Measurements from ENCODE around the gene GPR151. TPM values are rescaled to one million over a fixed set of nuclear protein-coding genes. Genes with fewer than 3 reads are reported as not detected.

Gene GPR151
- total and polyA plus RNA-seq, 2 experiments from 2014 or later = not detected

DNA sequence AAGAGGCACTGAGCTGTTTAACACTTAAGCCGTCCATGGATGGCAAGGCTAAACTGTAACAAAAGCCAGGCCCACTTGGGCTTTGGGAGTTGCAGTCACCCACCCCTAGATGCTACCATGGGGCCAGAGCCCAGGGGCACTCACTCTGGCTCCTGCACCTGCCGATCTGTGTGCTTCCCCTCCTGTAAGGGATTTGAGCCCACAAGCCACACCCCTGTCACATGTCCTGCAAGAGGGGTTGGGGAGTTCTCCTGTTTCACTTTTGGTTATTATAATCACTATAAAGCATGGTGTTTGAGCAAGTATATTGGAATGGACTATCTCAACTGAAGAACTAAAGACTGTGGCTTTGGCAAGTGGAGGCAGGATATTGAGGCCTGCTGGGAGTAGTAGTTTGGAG, 14.0 kb upstream of the GPR151 start:
- H3K9me3 ChIP-seq (ENCODE audit: low read depth) = no peaks in the 10 kb centered on the region

DNA sequence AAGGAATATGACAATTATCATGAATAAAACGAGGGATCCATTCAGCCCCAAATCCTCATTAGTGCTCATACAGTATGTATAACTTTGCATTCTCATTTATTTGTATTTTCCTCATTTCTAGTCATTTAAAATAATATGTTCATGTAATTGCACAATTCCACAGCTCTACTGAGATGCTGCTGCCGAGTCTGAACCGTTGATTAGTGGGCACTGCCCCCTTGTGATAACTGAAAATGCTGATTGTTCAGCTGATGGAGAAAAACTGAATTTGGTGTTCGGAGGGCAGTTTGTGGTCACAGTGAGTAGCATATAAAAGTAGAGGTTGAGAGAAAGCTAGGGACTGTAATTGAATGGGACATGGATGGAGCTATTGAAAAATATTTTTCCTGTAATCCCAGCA, 12.2 kb upstream of the GPR151 start:
- no peak for TF ChIP-seq EZH2 (IDR thresholded peaks at IDR 0.05; ENCODE audit: insufficient read depth, poor library complexity, severe bottlenecking)
- TF ChIP-seq EZH2phosphoT487 (IDR thresholded peaks at IDR 0.05; ENCODE audit: insufficient read depth, low read depth) = no peak

More for the DNA sequence above, 14.0 kb upstream of the GPR151 start:
- no peak for DNase-seq
- Histone ChIP-seq H3K4me2 (ENCODE audit: unreplicated experiment) (no peak overlapping the region), H3K9ac (no peak overlapping the region), H3K27me3 (replicated peaks; ENCODE audit: insufficient read depth) (peaks cover 13% of the 10 kb centered on the region), H3K79me2 (ENCODE audit: insufficient read depth) (no peaks in the 10 kb centered on the region), H4K20me1 (ENCODE audit: insufficient read depth) (no peaks in the 10 kb centered on the region), H3K4me1 (ENCODE audit: insufficient read depth) (no peaks in the 10 kb centered on the region), H2AFZ (no peak overlapping the region), H3K9me2 (ENCODE audit: insufficient read depth) (no peaks in the 10 kb centered on the region), H3F3A (ENCODE audit: insufficient read depth) (no peaks in the 10 kb centered on the region), H3K27ac (no peak overlapping the region), H3K36me3 (ENCODE audit: low read depth) (no peaks in the 10 kb centered on the region), H3K4me3 (no peak overlapping the region)
- in situ Hi-C loops (cut with MboI) = loop anchor here (25.0 kb wide), 1 partner anchor 1032 kb away; no protein-coding TSS in a partner anchor
- TF ChIP-seq EZH2 (IDR thresholded peaks at IDR 0.05; ENCODE audit: insufficient read depth, poor library complexity, severe bottlenecking) (no peak), EZH2phosphoT487 (IDR thresholded peaks at IDR 0.05; ENCODE audit: insufficient read depth, low read depth) (no peak)
- WGBS, 2 experiments (ENCODE audit: low coverage in 1 of 2, low lambda C conversion rate in 2 of 2, missing lambda C conversion rate in 2 of 2) = 42 to 50% methylated on average over 2 of the region's 2 CpGs

DNA sequence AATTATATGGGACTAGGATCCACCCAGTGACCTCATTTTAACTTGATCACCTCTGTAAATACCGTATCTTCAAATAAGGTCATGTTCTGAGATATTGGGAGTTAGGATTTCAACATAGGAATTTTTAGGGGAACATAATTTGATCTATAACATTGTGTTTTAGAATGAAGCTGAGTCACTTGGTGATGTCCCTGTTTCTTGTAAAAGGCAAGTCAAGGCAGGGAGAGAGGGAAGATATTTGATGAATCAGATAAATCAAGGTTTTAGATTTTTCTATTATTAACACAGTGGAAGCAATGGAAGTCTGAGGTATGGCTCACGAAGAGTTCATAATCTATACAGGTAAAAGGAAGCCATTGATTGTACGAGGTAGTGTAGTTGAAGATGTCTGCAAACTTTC, 11.8 kb upstream of the GPR151 start:
- Histone ChIP-seq H3K79me2 (ENCODE audit: insufficient read depth) (no peaks in the 10 kb centered on the region), H3K4me3 (no peak overlapping the region), H3K36me3 (ENCODE audit: low read depth) (no peaks in the 10 kb centered on the region), H3K27me3 (replicated peaks; ENCODE audit: insufficient read depth) (peaks cover 15% of the 10 kb centered on the region), H3K4me2 (ENCODE audit: unreplicated experiment) (no peak overlapping the region), H3F3A (ENCODE audit: insufficient read depth) (no peaks in the 10 kb centered on the region), H3K9me3 (ENCODE audit: low read depth) (no peaks in the 10 kb centered on the region), H3K27ac (no peak overlapping the region), H2AFZ (no peak overlapping the region), H3K9me2 (ENCODE audit: insufficient read depth) (no peaks in the 10 kb centered on the region), H3K4me1 (ENCODE audit: insufficient read depth) (no peaks in the 10 kb centered on the region), H3K9ac (no peak overlapping the region), H4K20me1 (ENCODE audit: insufficient read depth) (no peaks in the 10 kb centered on the region)
- WGBS, 2 experiments (ENCODE audit: low coverage in 1 of 2, low lambda C conversion rate in 2 of 2, missing lambda C conversion rate in 2 of 2) = 41 to 42% methylated on average over 3 of the region's 3 CpGs
- in situ Hi-C loops (cut with MboI) = loop anchor here (25.0 kb wide), 1 partner anchor 1035 kb away; no protein-coding TSS in a partner anchor
- no peak for DNase-seq
- TF ChIP-seq EZH2 (IDR thresholded peaks at IDR 0.05; ENCODE audit: insufficient read depth, poor library complexity, severe bottlenecking) = no peak
- no peak for TF ChIP-seq EZH2phosphoT487 (IDR thresholded peaks at IDR 0.05; ENCODE audit: insufficient read depth, low read depth)

More for the DNA sequence above, 12.2 kb upstream of the GPR151 start:
- Histone ChIP-seq H3K79me2 (ENCODE audit: insufficient read depth) (no peaks in the 10 kb centered on the region), H4K20me1 (ENCODE audit: insufficient read depth) (no peaks in the 10 kb centered on the region), H3K9me3 (ENCODE audit: low read depth) (no peaks in the 10 kb centered on the region), H3K36me3 (ENCODE audit: low read depth) (no peaks in the 10 kb centered on the region), H3K9ac (no peak overlapping the region), H3F3A (ENCODE audit: insufficient read depth) (no peaks in the 10 kb centered on the region), H3K9me2 (ENCODE audit: insufficient read depth) (no peaks in the 10 kb centered on the region), H3K27ac (no peak overlapping the region), H3K4me2 (ENCODE audit: unreplicated experiment) (no peak overlapping the region), H3K27me3 (replicated peaks; ENCODE audit: insufficient read depth) (peaks cover 15% of the 10 kb centered on the region), H2AFZ (no peak overlapping the region), H3K4me1 (ENCODE audit: insufficient read depth) (no peaks in the 10 kb centered on the region), H3K4me3 (no peak overlapping the region)
- no peak for DNase-seq
- in situ Hi-C loops (cut with MboI) = loop anchor here (25.0 kb wide), 1 partner anchor 1034 kb away; no protein-coding TSS in a partner anchor
- 34% methylated on average over 4 of the region's 4 CpGs for WGBS, 2 experiments (ENCODE audit: low coverage in 1 of 2, low lambda C conversion rate in 2 of 2, missing lambda C conversion rate in 2 of 2)

DNA sequence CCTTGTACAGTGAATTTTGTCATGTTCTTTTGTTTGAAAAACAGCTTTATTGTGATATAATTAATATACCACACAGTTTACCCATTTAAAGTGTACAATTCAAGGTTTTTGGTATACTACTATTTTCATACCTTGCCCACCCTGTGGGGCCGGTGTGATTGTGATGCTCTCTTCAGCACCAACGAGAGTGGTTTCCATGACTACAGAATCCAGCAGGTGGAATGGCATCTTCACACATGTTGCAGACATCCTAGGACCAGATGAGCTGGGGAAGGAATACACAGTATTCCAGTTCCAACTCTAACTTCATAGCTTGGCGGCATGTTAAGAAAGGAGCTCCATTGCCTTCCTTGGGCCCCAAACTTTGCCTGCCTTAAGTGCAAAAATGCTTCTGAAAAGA, 7.7 kb upstream of the GPR151 start:
- Histone ChIP-seq H3K9me3 (ENCODE audit: low read depth) (no peaks in the 10 kb centered on the region), H3K4me2 (ENCODE audit: unreplicated experiment) (no peak overlapping the region), H3K27me3 (replicated peaks; ENCODE audit: insufficient read depth) (peaks cover 15% of the 10 kb centered on the region), H3K36me3 (ENCODE audit: low read depth) (no peaks in the 10 kb centered on the region), H3F3A (ENCODE audit: insufficient read depth) (no peaks in the 10 kb centered on the region), H2AFZ (no peak overlapping the region), H3K4me1 (ENCODE audit: insufficient read depth) (no peaks in the 10 kb centered on the region), H3K9me2 (ENCODE audit: insufficient read depth) (no peaks in the 10 kb centered on the region), H4K20me1 (ENCODE audit: insufficient read depth) (no peaks in the 10 kb centered on the region), H3K79me2 (ENCODE audit: insufficient read depth) (no peaks in the 10 kb centered on the region), H3K4me3 (no peak overlapping the region), H3K9ac (no peak overlapping the region), H3K27ac (no peak overlapping the region)
- in situ Hi-C loops (cut with MboI) = no loop called here
- 1 to 6% methylated on average over 3 of the region's 3 CpGs for WGBS, 2 experiments (ENCODE audit: low coverage in 1 of 2, low lambda C conversion rate in 2 of 2, missing lambda C conversion rate in 2 of 2)
- TF ChIP-seq EZH2 (IDR thresholded peaks at IDR 0.05; ENCODE audit: insufficient read depth, poor library complexity, severe bottlenecking) (no peak), EZH2phosphoT487 (IDR thresholded peaks at IDR 0.05; ENCODE audit: insufficient read depth, low read depth) (no peak)
- DNase-seq = no peak

All from GM23248 (cell line).